Right lobe of liver (tissue), 4 donors: ENCODE data around the gene ENTPD2.

Experiments
- CTCF ChIP-seq, 4 donors: fragments of 200-600 bp in 3 of 4; fragments of 450-650 bp in 1 of 4; IDR thresholded peaks; one replicate each; pipeline versions ENCODE4 v1.5.1 to v1.8.0; 2016 to 2022; ENCODE audit warnings: antibody characterized with exemption in 4 of 4, mild to moderate bottlenecking in 2 of 4
- POLR2A ChIP-seq: fragments of 450-650 bp; IDR thresholded peaks from one replicate; pipeline ENCODE4 v1.6.1; 2017; ENCODE audit warnings: antibody characterized with exemption, mild to moderate bottlenecking
- donor health status: DM: no; HTN: no; CAD: no.
- donor health status: DM: no; HTN: no; CAD: no.
- donor health status: DM: no; HTN: yes; CAD: no.

- TF ChIP-seq POLR2A (no peak), CTCF (IDR thresholded peaks at IDR 0.05) (peak in 3 of 4 donors; percentile 20 to 58 (median 32))
Observed at GRCh38 chr9:137028263-137029057, 25.4 kb downstream of the ENTPD2 start.
